ENCODE measurements around the gene FAM234B.
"Not testable (repeated sequence)": the region's sequence is repeated elsewhere in the genome, so short reads cannot be mapped to it uniquely, and the experiment has no call there.

The FAM234B gene

DNA sequence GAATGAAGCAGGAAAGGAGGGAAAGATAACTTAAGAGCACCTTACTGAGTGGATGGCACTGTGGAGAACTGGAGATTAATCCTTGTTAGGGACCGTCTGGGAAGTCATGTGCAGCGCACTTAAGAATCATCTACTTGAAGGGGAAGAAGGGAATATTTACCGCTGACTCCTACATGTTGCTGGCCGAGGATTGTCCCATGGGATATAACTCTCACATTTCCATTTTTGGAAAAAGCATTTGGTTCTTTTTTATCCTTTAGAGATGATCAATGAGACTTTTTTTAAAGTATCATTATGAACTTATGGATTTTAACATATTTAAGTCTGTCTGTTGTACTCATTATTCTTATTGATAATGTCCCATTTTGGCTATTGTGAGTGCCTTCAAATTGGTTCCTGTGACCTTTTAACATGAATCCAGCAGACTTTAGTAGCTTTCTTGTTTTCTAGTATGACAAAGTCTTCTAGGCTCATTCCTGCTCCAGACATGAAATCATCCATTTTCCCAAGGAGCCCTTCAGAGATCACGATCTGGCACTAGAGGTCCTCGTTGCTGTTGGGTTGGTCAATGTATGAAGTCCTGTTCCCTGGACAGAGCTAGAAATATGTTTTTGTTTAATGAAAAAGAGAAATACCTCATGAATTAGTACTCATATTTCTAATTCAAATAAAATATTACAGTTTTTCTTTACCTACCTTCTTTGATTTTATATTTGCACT lies 20.2 kb upstream of the FAM234B start:
- no peak for DNase-seq

GRCh38 chr12:13024531-13024916 lies 19.7 kb upstream of the FAM234B start:
- no peak for DNase-seq

GRCh38 chr12:13026286-13026685 lies 17.9 kb upstream of the FAM234B start:
- no peak for DNase-seq

DNA sequence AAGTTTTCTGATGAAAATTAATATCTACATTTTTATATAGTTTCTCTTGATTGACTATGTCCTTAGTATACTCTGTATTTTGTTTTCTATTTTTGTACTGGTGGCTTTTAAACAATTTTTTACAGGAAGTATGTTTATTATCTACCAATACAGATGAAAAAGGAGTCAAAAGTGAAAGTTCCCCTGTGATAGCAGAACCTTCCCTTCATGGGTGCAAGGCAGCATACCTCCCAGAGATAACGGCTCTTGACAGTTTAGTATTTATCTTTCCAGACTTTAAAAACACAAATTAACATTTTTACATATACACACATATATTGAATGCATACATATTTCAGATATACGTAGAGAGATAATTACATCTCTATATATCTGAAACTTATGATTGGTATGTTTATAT lies 17.1 kb upstream of the FAM234B start:
- no peak for DNase-seq

DNA sequence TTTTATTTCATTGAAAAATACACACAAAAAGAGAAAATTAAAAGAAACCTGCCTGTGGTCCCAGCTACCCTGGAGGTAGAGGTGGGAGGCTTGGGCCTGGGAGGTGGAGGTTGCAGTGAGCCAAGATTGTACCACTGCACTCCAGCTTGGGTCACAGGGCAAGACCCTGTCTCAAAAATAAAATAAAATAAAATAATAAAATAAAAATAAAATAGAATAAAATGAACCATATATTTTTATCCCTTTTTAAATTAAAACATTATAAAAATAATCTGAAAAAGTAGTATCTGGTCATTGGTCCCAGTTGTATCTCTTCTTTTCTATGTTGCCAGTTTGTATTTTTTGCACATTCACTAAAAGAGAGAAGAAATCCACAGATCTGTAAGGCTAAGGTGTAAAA lies 16.7 kb upstream of the FAM234B start:
- DNase-seq, result no peak

- DNase-seq, result no peak
Measured at GRCh38 chr12:13028825-13029570, 15.2 kb upstream of the FAM234B start.

DNA sequence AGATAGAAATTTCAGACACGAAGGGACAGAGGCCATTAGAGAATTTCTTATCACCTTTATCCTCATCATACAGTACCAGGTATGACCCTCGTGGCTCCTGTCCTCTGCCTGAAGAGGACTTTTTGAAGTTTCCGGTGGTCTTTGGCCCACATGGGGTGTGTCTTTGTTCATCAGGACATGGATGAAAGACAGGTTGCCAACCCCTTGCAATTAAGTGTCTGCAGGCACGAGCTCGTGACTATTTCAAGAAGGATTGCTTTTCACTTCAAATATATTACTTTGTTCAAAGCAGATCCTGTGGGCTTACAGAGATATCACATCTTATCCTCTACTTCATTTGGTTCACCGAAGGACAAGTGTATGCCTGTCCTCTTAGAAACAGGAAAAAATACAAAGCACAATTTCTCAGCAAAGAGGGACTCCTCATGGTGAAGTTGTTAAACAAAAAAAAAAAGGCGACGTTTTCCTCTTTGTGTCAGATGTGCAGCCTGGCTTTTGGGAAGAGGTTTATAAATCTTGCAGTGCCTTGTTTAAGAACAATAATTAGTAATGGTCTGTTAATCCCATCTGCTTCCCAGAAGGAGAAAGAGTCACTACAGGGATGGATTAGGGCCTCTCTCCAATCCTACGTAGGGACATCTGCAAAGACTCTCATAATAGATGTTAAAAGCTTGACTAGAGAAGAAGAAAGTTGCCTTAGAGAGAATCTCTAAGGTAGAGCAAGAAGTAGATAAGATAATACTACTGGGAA lies 13.5 kb upstream of the FAM234B start:
- DNase-seq, result peak; percentile 27

DNA sequence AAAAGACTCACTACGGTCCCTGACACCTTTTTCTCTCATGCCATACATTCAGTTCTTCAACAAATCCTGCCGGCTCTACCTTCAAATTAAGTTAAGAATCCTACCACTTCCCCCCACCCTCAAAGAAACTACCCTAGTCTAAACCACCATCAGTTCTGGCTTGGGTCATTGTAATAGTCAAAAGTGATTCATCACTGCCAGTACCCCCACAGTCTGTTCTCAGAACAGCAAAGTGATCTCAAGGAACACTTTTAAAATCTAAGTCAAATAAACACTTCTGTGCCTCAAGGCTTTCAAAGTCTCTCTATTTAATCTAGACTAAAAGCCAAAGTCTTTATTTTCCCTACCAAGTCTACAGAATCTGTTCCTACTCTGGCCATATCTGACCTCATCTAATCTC lies 12.0 kb upstream of the FAM234B start:
- no peak for DNase-seq

- DNase-seq, result no peak
Measured at GRCh38 chr12:13033476-13033875, 10.7 kb upstream of the FAM234B start.

DNA sequence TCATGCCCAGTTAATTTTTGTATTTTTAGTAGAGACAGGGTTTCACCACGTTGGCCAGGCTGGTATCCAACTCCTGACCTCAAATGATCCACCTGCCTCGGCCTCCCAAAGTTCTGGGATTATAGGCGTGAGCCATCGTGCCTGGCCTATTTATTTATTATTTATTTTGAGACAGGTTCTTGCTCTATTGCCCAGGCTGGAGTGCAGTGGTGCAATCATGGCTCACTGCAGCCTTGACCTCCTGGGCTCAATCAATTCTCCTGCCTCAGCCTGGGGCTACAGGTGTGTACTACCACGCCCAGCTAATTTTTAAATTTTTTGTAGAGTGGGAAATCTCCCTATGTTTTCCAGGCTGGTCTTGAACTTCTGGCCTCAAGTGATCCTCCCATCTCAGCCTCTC lies 8.8 kb upstream of the FAM234B start:
- not testable (repeated sequence) for DNase-seq

- DNase-seq, result no peak
Measured at GRCh38 chr12:13036881-13037280, 7.3 kb upstream of the FAM234B start.

DNA sequence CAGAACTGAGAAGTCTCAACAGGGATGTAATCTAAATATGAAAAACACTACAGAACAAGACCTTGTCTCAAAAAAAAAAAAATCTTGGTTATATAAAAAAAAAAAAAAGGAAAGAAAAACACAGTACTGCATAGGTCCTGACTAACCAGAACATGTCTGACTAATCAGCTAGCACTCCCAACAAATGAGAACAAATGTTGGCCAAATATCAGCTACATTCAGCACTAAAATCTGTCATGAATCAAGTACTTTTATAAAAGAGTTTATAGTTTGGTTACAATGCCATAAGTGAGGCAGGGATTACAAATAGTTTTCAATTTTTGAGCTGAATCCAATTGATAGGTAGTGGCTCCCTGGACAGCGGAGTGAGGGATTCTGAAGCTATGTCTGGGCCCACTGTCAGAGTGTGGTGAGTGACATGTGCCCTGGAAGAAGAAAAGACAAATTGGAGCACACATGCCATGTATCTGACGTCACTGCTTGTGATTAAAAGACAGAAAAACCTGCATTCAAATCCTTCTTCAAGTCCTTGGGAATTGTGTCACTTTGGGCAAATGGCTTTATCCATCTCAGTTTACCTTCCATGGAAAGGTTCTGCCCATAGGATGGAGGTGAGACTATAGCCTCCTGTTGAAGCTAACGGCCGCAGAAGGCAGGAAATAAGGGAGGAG lies 5.6 kb upstream of the FAM234B start:
- no peak for DNase-seq

DNA sequence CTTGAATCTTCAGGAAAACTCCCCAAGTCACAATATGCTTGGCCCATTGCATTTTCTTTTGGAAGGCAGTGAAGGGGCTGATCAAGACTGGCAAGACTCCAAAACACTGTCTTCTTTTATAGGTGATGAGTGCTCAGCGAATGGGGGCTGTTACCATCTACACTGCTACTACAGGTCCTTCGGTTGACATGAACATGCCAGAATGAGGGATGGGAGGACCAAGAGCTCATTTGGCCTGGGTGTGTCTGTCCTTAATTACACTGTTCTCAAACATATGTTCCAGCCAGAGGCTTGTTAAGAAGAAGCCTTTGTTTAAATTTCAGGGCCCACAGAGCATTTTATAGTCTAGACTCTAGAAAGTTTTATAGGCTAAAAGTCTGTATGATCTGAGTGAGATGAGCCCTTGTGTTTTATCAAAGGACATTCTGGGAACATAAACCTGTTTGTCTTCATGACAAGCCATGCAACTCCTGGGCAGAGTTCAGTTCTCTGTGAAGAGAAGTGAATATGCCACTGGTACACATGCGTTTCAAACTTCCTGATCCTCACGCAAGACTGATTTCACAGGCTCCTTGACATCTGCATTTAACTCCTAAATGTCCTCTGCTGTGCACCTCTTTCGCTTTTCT lies 4.7 kb upstream of the FAM234B start:
- no peak for DNase-seq

- DNase-seq, result no peak
Measured at GRCh38 chr12:13041224-13041623, 3.0 kb upstream of the FAM234B start.

- no peak for DNase-seq
Measured at GRCh38 chr12:13042666-13043230, 1.4 kb upstream of the FAM234B start.

DNA sequence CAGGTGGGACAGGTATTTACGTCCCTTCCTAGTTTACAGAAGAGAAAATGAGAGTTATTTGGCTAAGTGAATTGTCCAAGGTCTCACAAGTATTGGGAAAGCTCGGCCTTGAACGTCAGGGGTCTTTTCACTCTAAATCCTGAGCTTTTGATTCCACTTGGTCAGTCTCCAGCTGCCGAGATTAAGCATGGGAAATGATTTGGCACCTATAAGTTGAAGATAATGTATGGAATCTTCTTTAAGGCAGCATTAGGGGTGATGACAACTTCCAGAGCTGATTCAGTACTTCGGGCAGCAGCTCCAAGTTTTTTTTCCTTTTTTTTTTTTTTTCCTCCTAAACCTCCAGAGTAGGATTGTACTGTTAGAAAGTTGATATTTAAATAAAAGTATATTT lies 722 bp downstream of the FAM234B start:
- DNase-seq, result peak; percentile 64

DNA sequence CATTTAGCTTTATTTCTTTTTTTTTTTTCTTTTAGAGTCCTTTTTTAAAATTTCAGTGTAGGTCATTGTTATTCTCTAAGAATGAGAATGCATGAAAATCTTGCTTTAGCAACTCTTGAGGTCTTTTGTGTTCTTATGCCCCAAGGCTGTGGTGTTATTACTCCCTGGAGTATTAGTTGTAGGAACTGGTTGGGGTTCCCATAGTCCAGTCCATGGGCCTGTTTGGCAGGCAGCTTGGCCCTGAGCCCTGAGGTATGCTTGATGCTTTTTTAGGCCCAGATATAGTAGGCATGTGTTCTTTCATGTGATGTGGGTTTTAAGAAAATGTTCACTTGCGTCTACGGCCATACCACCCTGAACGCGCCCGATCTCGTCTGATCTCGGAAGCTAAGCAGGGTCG lies 1.6 kb downstream of the FAM234B start:
- no peak for DNase-seq

DNA sequence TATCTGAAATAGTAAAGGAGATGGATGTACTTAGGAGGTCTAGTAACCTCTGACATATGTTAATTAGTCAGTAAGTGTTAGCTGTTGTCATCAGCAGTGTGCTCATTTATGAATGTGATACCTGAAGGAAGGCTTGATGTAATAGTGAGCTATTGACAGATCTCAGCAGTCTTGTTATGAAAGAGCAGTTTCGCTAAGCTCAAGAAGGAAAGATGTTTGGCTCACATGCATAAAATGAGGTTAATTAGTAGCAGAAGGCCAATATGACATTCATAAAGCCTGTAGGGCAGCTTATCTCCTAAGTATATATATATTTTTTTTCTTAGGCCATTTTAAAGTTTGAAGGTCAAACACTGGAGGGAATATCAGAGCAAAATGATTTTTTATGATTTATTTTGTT lies 2.8 kb downstream of the FAM234B start:
- no peak for DNase-seq

GRCh38 chr12:13049816-13050215 lies 5.6 kb downstream of the FAM234B start:
- DNase-seq, result no peak

DNA sequence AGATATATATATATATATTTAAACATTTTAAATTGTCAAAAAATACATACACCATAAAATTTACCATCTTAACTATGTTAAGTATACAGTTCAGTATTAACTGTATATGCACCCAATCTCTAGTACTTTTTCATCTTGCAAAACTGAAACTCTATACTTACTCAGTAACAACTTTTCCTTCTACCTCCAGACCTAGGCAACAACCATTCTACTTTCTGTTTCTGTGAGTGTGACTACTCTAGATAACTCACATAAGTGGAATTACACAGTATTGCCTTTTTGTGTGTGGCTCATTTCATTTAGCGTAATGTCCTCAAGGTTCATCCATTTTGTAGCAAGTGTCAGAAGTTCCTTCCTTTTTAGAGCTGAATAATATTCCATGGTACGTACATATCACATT lies 8.2 kb downstream of the FAM234B start:
- no peak for DNase-seq

DNA sequence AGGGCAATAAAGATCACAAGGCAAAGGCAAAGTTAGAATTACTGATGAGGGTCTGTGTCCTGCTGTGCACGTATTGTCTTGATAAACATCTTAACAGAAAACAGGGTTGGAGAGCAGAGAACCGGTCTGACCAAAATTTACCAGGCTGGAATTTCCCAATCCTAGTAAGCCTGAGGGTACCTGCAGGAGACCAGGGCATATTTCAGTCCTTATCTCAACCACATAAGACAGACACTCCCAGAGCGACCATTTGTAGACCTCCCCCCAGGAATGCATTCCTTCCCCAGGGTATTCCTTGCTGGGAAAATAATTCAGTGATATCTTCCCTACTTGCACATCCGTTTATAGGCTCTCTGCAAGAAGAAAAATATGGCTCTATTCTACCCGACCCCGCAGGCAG lies 9.4 kb downstream of the FAM234B start:
- DNase-seq, result not testable (repeated sequence)

DNA sequence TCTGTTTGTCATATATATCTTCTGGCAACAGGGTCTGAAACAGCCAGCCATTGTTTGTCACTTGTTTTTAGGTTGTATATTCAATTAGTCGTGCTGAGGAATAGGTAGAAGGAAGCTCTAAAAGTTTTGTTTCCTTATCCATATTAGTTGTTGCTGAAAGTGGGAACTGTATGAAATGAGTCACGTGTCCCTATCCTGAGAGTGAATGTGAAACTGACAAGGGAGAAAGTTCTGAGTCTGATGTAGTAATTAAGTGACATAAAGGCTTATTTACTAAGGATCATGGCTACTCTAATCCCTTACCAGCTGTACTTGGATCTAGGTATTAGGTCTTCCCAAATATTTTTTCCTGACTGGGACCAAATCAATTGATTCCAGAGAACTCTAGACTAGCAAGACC lies 16.4 kb downstream of the FAM234B start:
- DNase-seq, result no peak

DNA sequence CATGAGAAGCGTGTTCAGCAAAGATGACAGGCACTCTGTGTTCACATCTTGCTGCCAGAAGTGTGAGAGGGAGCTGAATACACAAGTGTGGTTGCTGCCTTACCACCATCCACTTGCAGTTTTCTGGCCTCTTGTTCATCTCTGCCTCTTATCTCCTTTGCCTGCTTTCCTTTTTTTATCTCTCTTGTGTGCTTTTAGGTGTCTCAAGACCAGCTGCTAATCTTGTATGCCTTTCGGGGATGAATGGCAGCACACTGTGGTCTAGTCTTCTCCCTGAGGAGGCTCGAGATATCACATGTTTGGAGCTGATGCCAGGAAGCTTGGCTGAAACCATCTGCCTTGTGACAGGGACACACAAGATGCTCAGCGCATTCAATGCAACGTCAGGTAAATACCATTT lies 17.2 kb downstream of the FAM234B start:
- no peak for DNase-seq

Measured in eye (tissue), 1 donor.